Heart right ventricle (tissue), 16 donors: ENCODE data around the gene SPTBN5. TPM values are rescaled to one million over a fixed set of nuclear protein-coding genes. Genes with fewer than 3 reads are reported as not detected.
A peak's percentile ranks its signal among the peaks of the same experiment; 100 is the strongest.

Experiments used
- ATAC-seq, 8 donors: fragments of 200-7000 bp; cut with Tn5 transposase; one replicate each; pipeline ENCODE4 v1.9.1; 2020; ENCODE audit warnings: mild to moderate bottlenecking in 8 of 8, moderate library complexity in 8 of 8, moderate number of reproducible peaks in 1 of 8
- DNase-seq, 2 donors: peaks; one replicate each; pipeline ENCODE4 v3.0.0-alpha.2; 2020
- H3K27ac ChIP-seq, 10 donors: fragments of 200-600 bp; sonication (generic) in 2 of 10; one replicate each; pipeline versions ENCODE4 v1.5.0 to v1.8.0; 2020 to 2022; ENCODE audit warnings: mild to moderate bottlenecking in 3 of 10
- H3K27me3 ChIP-seq, 7 donors: fragments of 200-600 bp; one replicate each; pipeline ENCODE4 v1.8.0; 2021 to 2022; ENCODE audit warnings: mild to moderate bottlenecking in 2 of 7
- H3K36me3 ChIP-seq, 9 donors: fragments of 200-600 bp; sonication (generic) in 1 of 9; one replicate each; pipeline versions ENCODE4 v1.5.0 to v1.8.0; 2020 to 2022; ENCODE audit warnings: mild to moderate bottlenecking in 2 of 9
- H3K4me1 ChIP-seq, 9 donors: fragments of 200-600 bp; sonication (generic) in 1 of 9; one replicate each; pipeline versions ENCODE4 v1.5.0 to v1.8.0; 2020 to 2022; ENCODE audit warnings: mild to moderate bottlenecking in 4 of 9
- H3K4me3 ChIP-seq, 10 donors: fragments of 200-600 bp; sonication (generic) in 2 of 10; one replicate each; pipeline versions ENCODE4 v1.5.0 to v1.8.0; 2020 to 2022; ENCODE audit warnings: mild to moderate bottlenecking in 7 of 10, moderate library complexity in 2 of 10
- H3K9me3 ChIP-seq, 11 donors: fragments of 200-600 bp in 10 of 11; sonication (generic) in 2 of 11; one replicate each; pipeline versions ENCODE4 v1.5.0 to v1.8.0; 2013 to 2022; ENCODE audit warnings: mild to moderate bottlenecking in 2 of 11, control low read depth in 1 of 11, moderate library complexity in 1 of 11
- CTCF ChIP-seq, 9 donors: fragments of 200-600 bp; sonication (generic) in 2 of 9; IDR thresholded peaks; one replicate each; pipeline versions ENCODE4 v1.5.0 to v1.8.0; 2021 to 2022; ENCODE audit warnings: antibody characterized with exemption in 9 of 9, mild to moderate bottlenecking in 5 of 9, moderate library complexity in 1 of 9
- WGBS, 2 donors: extraction: QIAGEN DNeasy Blood & Tissue Kit; methylation state at CpG; one replicate each; pipeline ENCODE4 v1.1.7; 2013; ENCODE audit warnings: inconsistent platforms in 1 of 2; 5-methylcytosine and 5-hydroxymethylcytosine counted together
- intact Hi-C, 10 donors: fragments of 100-400 bp; cut with DNase I; formaldehyde crosslinking; loops; one replicate each; pipeline versions ENCODE4 v1.11.1 to v1.14.2; 2022
- polyA plus RNA-seq, 2 donors: library from polyadenylated mRNA; stranded (reverse); fragments of 200-250 nt; gene quantifications; one replicate each; pipeline ENCODE4 v1.2.3, GENCODE V29; 2013
- total RNA-seq, 10 donors: library from RNA; stranded (reverse); fragmentation: NEBNext Ultra II Directional in 3 of 10; extraction: Animal tissue kit (Norgen Biotek cat#: 25700) in 3 of 10; gene quantifications; one replicate each; pipeline versions ENCODE4 v1.2.1 to v1.2.4, GENCODE V29; 2021 to 2023
- donor health status: Arrhythmogenic right ventricular cardiomyopathy.
- donor health status: ischemic (EF 13 %, LVEDD 7.1; RV severe dilation, severe dysfunction).
- donor health status: healthy with polysubstance abuse.
- donor health status: DM: no; HTN: yes; CAD: no.
- donor health status: DM: no; HTN: no; CAD: no.
- donor health status: ischemic (EF 25% LVEDD 6.9; RV normal size, moderate dysfunction).
- donor health status: ischemic (EF 25% LVEDD 5.7; RV mildly dilated, moderate dysfunction).
- donor health status: healthy.
- donor health status: DM: yes; HTN: yes; CAD: no.
- donor health status: Ischemic cardiomyopathy.
- donor health status: ischemic (EF 35%, LVEDD 5.7; RV mildly dilated, moderate dysfunction).
- donor health status: nonischemic (EF 11% LVEDD 7.7; RV severe dilation, severe dysfunction).
- donor health status: DM: yes; HTN: yes; CAD: no.
- donor health status: PGD.
- donor health status: ischemic (EF 29% LVEDD 5.4; RV normal size, mild dysfunction).
- donor health status: nonischemic (EF 23%, LVEDD 6.1; RV moderate dilation, normal function).

The SPTBN5 gene
- total and polyA plus RNA-seq, 12 donors = 0.94 to 8.7 (median 2.4) TPM

- DNase-seq (no peak), ATAC-seq (no peak)
- Histone ChIP-seq H3K4me3 (no peak overlapping the region), H3K9me3 (no peaks in the 10 kb centered on the region), H3K27ac (no peak overlapping the region), H3K36me3 (peaks cover 0 to 3% (median 0%) of the 10 kb centered on the region in 9 donors), H3K27me3 (no peaks in the 10 kb centered on the region), H3K4me1 (no peaks in the 10 kb centered on the region)
- TF ChIP-seq CTCF (IDR thresholded peaks at IDR 0.05) = no peak
- 80 to 81% methylated on average over 10 of the region's 10 CpGs for WGBS, 2 donors
- intact Hi-C loops = no loop called here
These were observed 40.0 kb downstream of the SPTBN5 start for GRCh38 chr15:41853831-41854230.

- H3K4me1 ChIP-seq = no peaks in the 10 kb centered on the region
- H3K36me3 ChIP-seq = peaks cover 0 to 12% (median 4%) of the 10 kb centered on the region in 9 donors
- no peaks in the 10 kb centered on the region for H3K9me3 ChIP-seq
- ATAC-seq (no peak), DNase-seq (no peak)
- H3K27ac ChIP-seq = no peak overlapping the region
- no peak for TF ChIP-seq CTCF (IDR thresholded peaks at IDR 0.05)
- no peak overlapping the region for H3K4me3 ChIP-seq
- H3K27me3 ChIP-seq = no peaks in the 10 kb centered on the region
- intact Hi-C loops = no loop called here
- WGBS, 2 donors = 81 to 83% methylated on average over 17 of the region's 17 CpGs
These were observed 40.9 kb downstream of the SPTBN5 start for GRCh38 chr15:41852736-41853590.

GRCh38 chr15:41851755-41852370, 42.0 kb downstream of the SPTBN5 start:
- Histone ChIP-seq H3K4me3 (no peak overlapping the region), H3K4me1 (no peaks in the 10 kb centered on the region), H3K9me3 (no peaks in the 10 kb centered on the region), H3K27ac (no peak overlapping the region), H3K36me3 (peaks cover 0 to 23% (median 14%) of the 10 kb centered on the region in 9 donors), H3K27me3 (no peaks in the 10 kb centered on the region)
- TF ChIP-seq CTCF (IDR thresholded peaks at IDR 0.05) = no peak
- DNase-seq (no peak), ATAC-seq (no peak)
- 85 to 89% methylated on average over 8 of the region's 8 CpGs for WGBS, 2 donors
- intact Hi-C loops = no loop called here

- Histone ChIP-seq H3K27ac (no peak overlapping the region), H3K4me1 (no peaks in the 10 kb centered on the region), H3K4me3 (no peak overlapping the region), H3K36me3 (peaks cover 0 to 30% (median 21%) of the 10 kb centered on the region in 9 donors), H3K9me3 (no peaks in the 10 kb centered on the region), H3K27me3 (no peaks in the 10 kb centered on the region)
- no peak for DNase-seq
- 53 to 64% methylated on average over 11 of the region's 11 CpGs for WGBS, 2 donors
- no peak for TF ChIP-seq CTCF (IDR thresholded peaks at IDR 0.05)
- intact Hi-C loops = no loop called here
- peak in 1 of 8 donors; percentile 3 for ATAC-seq
These were observed 42.7 kb downstream of the SPTBN5 start for GRCh38 chr15:41851167-41851523.
